ENCODE results near the gene PPP3R1. TPM values are rescaled to one million over a fixed set of nuclear protein-coding genes. Genes with fewer than 3 reads are reported as not detected.

The PPP3R1 gene
- total and polyA plus RNA-seq, 2 experiments from 2014 or later, result 7.9 to 49.6 TPM

DNA sequence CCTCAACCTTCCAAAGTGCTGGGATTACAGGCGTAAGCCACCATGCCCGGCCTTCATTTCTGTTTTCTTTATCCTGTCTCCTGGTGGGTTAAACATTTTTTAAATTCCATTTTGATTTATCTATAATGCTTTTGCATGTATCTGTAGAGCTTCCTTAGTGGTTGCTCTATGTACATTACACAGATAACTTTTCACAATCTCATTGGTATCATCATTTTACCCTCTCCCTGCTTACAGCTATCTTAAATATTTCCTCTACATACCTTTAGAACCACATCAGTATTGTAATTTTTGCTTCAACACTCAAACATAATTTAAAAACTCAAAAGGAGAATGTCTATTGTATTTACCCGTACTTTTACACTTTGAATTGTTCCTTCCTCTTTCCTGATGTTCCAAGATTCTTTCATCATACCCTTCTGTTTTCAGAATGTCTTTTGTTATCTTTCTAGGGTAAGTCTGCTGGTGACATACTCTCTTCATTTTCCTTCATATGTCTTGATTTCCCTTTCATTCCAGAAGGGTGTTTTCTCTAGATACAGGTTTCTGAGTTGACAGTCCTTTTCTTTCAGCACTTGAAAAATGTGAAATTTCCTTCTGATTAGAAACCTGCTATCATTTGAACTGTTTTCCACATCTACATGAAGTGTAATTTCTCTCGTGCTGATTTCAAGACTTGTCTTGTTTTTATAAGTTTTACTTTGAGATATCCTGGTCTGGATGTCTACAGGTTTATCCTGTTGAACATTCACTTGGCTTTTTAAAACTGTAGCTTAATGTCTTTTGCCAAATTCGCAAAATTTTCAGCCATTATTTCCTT, 21.9 kb downstream of the PPP3R1 start:
- no peak overlapping the region for H3K4me3 ChIP-seq
- H3K4me1 Mint-ChIP-seq, result peaks cover 28% of the 10 kb centered on the region
- peaks cover 13% of the 10 kb centered on the region; the same call in 1 of the 2 replicates for H3K4me1 ChIP-seq (ENCODE audit: insufficient read depth)
- ATAC-seq, result no peak
- TF ChIP-seq EZH2phosphoT487 (IDR thresholded peaks at IDR 0.05; ENCODE audit: unreplicated experiment) (no peak), ZNF114 (CRISPR knock-in tag; IDR thresholded peaks at IDR 0.05) (no peak), JUNB (IDR thresholded peaks at IDR 0.05; ENCODE audit: unreplicated experiment) (no peak), POLR2AphosphoS5 (IDR thresholded peaks at IDR 0.05; ENCODE audit: low read depth) (no peak)
- H3K9me3 Mint-ChIP-seq, result no peaks in the 10 kb centered on the region
- peak overlapping the region; percentile 34 for H3K27ac Mint-ChIP-seq
- H3K4me3 Mint-ChIP-seq, result no peak overlapping the region
- no peaks in the 10 kb centered on the region for H3K36me3 Mint-ChIP-seq (ENCODE audit: low read depth)
- no peaks in the 10 kb centered on the region for H3F3A ChIP-seq (replicated peaks; ENCODE audit: low read depth)
- H3K4me2 ChIP-seq, result no peak overlapping the region
- no peaks in the 10 kb centered on the region for H3K9me2 ChIP-seq (ENCODE audit: insufficient read depth)
- DNase-seq (ENCODE audit: low spot score), result no peak
- peaks cover 47% of the 10 kb centered on the region for H4K20me1 ChIP-seq (replicated peaks; ENCODE audit: insufficient read depth)
- H3K27ac ChIP-seq (ENCODE audit: low read depth), result no peak overlapping the region
- H3K27me3 Mint-ChIP-seq (ENCODE audit: insufficient read depth, low read depth, poor library complexity), result no peaks in the 10 kb centered on the region
- H2AFZ ChIP-seq, result no peak overlapping the region
- peaks cover 98% of the 10 kb centered on the region for H3K79me2 ChIP-seq (replicated peaks; ENCODE audit: insufficient read depth)
- H3K27me3 ChIP-seq (ENCODE audit: insufficient read depth), result no peaks in the 10 kb centered on the region
- no peaks in the 10 kb centered on the region for H3K36me3 ChIP-seq (ENCODE audit: insufficient read depth)

DNA sequence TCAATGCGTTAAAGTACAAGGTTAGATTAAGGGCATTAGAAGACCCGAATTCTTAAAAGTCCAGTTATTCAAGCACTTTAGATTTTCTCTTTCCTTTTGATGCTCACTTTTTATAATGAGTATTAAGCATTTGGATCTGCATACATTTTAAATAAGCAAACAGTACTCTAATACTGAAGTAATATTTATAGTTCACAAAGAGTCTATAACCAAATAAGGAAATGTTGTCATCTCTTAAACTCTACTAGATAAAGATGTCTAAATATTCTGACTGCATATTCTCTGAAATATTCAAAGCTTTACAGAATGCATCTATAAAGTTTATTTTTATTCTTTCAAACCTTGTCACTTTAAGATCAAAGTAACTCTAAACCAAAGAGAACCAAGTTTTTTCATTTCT, 25.5 kb downstream of the PPP3R1 start:
- Histone ChIP-seq H3K9me2 (ENCODE audit: insufficient read depth) (no peaks in the 10 kb centered on the region), H3K27ac (ENCODE audit: low read depth) (no peak overlapping the region), H3K4me3 (no peak overlapping the region), H3K4me2 (no peak overlapping the region), H3K27me3 (ENCODE audit: insufficient read depth) (no peaks in the 10 kb centered on the region), H4K20me1 (replicated peaks; ENCODE audit: insufficient read depth) (peaks cover 48% of the 10 kb centered on the region), H3K36me3 (ENCODE audit: insufficient read depth) (no peaks in the 10 kb centered on the region), H3F3A (replicated peaks; ENCODE audit: low read depth) (no peaks in the 10 kb centered on the region), H3K4me1 (ENCODE audit: insufficient read depth) (no peaks in the 10 kb centered on the region), H3K79me2 (replicated peaks; ENCODE audit: insufficient read depth) (peaks cover 100% of the 10 kb centered on the region), H2AFZ (no peak overlapping the region)
- TF ChIP-seq JUNB (IDR thresholded peaks at IDR 0.05; ENCODE audit: unreplicated experiment), result no peak
- TF ChIP-seq, protein P1, sequence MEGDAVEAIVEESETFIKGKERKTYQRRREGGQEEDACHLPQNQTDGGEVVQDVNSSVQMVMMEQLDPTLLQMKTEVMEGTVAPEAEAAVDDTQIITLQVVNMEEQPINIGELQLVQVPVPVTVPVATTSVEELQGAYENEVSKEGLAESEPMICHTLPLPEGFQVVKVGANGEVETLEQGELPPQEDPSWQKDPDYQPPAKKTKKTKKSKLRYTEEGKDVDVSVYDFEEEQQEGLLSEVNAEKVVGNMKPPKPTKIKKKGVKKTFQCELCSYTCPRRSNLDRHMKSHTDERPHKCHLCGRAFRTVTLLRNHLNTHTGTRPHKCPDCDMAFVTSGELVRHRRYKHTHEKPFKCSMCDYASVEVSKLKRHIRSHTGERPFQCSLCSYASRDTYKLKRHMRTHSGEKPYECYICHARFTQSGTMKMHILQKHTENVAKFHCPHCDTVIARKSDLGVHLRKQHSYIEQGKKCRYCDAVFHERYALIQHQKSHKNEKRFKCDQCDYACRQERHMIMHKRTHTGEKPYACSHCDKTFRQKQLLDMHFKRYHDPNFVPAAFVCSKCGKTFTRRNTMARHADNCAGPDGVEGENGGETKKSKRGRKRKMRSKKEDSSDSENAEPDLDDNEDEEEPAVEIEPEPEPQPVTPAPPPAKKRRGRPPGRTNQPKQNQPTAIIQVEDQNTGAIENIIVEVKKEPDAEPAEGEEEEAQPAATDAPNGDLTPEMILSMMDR (conservative IDR thresholded peaks at IDR 0.05; ENCODE audit: low read depth in 2 of 2), result no peak
- no peak for TF ChIP-seq ZNF331 (CRISPR knock-in tag; IDR thresholded peaks at IDR 0.05; ENCODE audit: low read depth)
- no peak for TF ChIP-seq STAT1 (IDR thresholded peaks at IDR 0.05; ENCODE audit: unreplicated experiment)
- peaks cover 43% of the 10 kb centered on the region for H3K4me1 Mint-ChIP-seq
- H3K36me3 Mint-ChIP-seq (ENCODE audit: low read depth), result no peaks in the 10 kb centered on the region
- no peak for DNase-seq (ENCODE audit: low spot score)
- H3K27ac Mint-ChIP-seq, result no peak overlapping the region
- H3K9me3 Mint-ChIP-seq, result no peaks in the 10 kb centered on the region
- no peak overlapping the region for H3K4me3 Mint-ChIP-seq
- no peak for ATAC-seq
- no peaks in the 10 kb centered on the region for H3K27me3 Mint-ChIP-seq (ENCODE audit: insufficient read depth, low read depth, poor library complexity)

DNA sequence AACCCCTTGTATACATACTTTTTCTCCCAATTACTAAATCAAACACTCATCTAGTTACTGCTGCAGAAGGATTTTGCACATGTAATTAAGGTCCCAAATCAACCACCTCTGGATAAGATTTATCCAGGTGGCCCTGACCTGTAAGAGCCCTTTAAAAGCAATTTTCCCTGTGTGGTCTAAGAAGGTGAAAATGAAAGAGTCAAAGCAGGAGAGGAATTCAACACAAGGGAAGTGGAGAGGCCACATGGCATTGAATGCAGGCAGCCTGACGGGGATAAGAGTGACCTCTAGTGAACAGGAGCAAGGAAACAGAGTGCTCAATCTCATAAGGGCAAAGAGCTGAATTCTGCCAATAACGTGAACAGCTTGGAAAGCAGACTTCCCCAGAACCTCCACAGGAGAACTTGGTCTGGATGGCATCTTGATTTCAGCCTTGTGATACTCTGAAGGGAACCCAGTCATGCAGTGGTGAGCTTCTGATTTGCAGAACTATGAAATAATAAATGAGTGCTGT, 27.2 kb downstream of the PPP3R1 start:
- peak; percentile 75 for DNase-seq (ENCODE audit: low spot score)

More for the DNA sequence above, 27.2 kb downstream of the PPP3R1 start:
- H3K9me3 Mint-ChIP-seq, result no peaks in the 10 kb centered on the region
- H3K27me3 Mint-ChIP-seq (ENCODE audit: insufficient read depth, low read depth, poor library complexity), result no peaks in the 10 kb centered on the region
- no peak overlapping the region for H2AFZ ChIP-seq
- peak overlapping the region; percentile 88 for H3K27ac Mint-ChIP-seq
- H3K4me3 Mint-ChIP-seq, result no peak overlapping the region
- no peaks in the 10 kb centered on the region for H3K36me3 ChIP-seq (ENCODE audit: insufficient read depth)
- H3K27me3 ChIP-seq (ENCODE audit: insufficient read depth), result no peaks in the 10 kb centered on the region
- H3K79me2 ChIP-seq (replicated peaks; ENCODE audit: insufficient read depth), result peaks cover 100% of the 10 kb centered on the region
- peak; percentile 98 for ATAC-seq
- H4K20me1 ChIP-seq (replicated peaks; ENCODE audit: insufficient read depth), result peaks cover 54% of the 10 kb centered on the region
- no peaks in the 10 kb centered on the region for H3K36me3 Mint-ChIP-seq (ENCODE audit: low read depth)
- H3K4me3 ChIP-seq, result no peak overlapping the region
- no peaks in the 10 kb centered on the region for H3K4me1 ChIP-seq (ENCODE audit: insufficient read depth)
- H3K9me2 ChIP-seq (ENCODE audit: insufficient read depth), result no peaks in the 10 kb centered on the region
- no peaks in the 10 kb centered on the region for H3F3A ChIP-seq (replicated peaks; ENCODE audit: low read depth)
- peaks cover 39% of the 10 kb centered on the region for H3K4me1 Mint-ChIP-seq
- 0 out of 2 replicates have a peak overlapping the region, but pooled peaks have one; percentile 31 for H3K4me2 ChIP-seq
- H3K27ac ChIP-seq (ENCODE audit: low read depth), result no peak overlapping the region
- TF ChIP-seq, protein P1 (conservative IDR thresholded peaks at IDR 0.05; ENCODE audit: low read depth in 2 of 2), result peak; percentile 35 to 69
- TF ChIP-seq STAT1 (IDR thresholded peaks at IDR 0.05; ENCODE audit: unreplicated experiment), result no peak
